ENCODE results near the gene UGT1A10.

DNA sequence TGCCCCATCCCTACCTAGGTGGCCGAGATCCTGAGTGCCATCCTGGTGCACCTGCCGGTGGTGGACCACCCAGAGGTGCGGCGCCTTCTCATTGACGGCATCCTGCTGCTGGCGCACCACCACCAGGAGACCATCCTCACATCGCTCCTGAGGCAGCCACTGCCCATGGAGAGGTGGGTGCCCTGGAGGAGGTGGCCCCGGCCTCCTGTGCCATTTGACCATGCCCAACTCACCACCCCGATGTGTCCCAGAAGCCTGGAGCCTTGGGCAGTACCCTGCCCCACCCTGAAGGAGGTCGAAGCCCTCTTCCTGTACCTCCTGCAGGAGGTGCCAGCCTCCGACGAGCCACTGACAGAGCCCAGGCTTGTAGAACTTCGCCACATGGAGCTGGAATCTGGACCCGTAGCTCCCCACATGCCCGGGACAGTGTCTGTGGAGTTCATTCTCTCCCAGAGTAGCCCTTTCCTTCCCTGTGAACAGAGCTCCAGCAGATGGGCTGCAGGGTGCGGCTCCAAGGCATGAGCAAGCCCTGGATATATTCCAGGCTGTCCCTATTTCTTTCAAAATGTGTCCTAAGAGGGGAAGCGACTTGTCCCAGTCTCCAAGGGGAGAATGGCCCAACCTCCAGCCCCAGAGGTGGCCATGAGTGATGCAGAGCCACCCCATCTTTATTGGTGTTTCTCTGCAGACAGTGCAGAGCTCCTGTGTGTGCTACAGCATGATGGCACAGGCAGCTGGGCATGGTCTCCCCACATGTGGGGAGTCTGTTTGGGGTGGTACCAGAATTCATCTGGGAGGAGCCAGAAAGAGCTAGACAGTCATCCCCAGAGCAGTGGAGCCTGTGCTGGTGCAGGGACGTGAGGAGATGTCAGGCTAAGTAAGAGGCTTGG lies 183.9 kb downstream of the UGT1A10 start:
- no peak for TF ChIP-seq CTCF (IDR thresholded peaks at IDR 0.05)
- TF ChIP-seq POLR2A (IDR thresholded peaks at IDR 0.05): no peak
- no peak for TF ChIP-seq EP300 (IDR thresholded peaks at IDR 0.05)

Measured in tibial nerve (tissue), 4 donors.